ENCODE data around the gene DLL3.

The DLL3 gene

GRCh38 chr19:39516270-39516669, 17.5 kb downstream of the DLL3 start:
- no peak for DNase-seq (ENCODE audit: low read depth in 2 of 2)

GRCh38 chr19:39517432-39517831, 18.7 kb downstream of the DLL3 start:
- DNase-seq (ENCODE audit: low read depth in 2 of 2), result no peak

GRCh38 chr19:39518458-39518857, 19.7 kb downstream of the DLL3 start:
- no peak for DNase-seq (ENCODE audit: low read depth in 2 of 2)

- no peak for DNase-seq (ENCODE audit: low read depth in 2 of 2)
Observed at GRCh38 chr19:39518975-39519374, 20.2 kb downstream of the DLL3 start.

GRCh38 chr19:39520541-39521484, 22.1 kb downstream of the DLL3 start:
- no peak for DNase-seq (ENCODE audit: low read depth in 2 of 2)

GRCh38 chr19:39524495-39524894, 25.7 kb downstream of the DLL3 start:
- no peak for DNase-seq (ENCODE audit: low read depth in 2 of 2)

- DNase-seq (ENCODE audit: low read depth in 2 of 2), result no peak
Observed at GRCh38 chr19:39525205-39525604, 26.5 kb downstream of the DLL3 start.

GRCh38 chr19:39531834-39532232, 33.1 kb downstream of the DLL3 start:
- DNase-seq (ENCODE audit: low read depth in 2 of 2), result no peak

GRCh38 chr19:39532233-39533002, 33.7 kb downstream of the DLL3 start, which contains the start of gene EID2B:
EID2B (minus strand) TSS chr19:39532852; CDS start chr19:39532802, 50 bp downstream.
- DNase-seq (ENCODE audit: low read depth in 2 of 2), result peak; percentile 84 to 89

- no peak for DNase-seq (ENCODE audit: low read depth in 2 of 2)
Observed at GRCh38 chr19:39533003-39533512, 34.3 kb downstream of the DLL3 start.

GRCh38 chr19:39533791-39534190, 35.0 kb downstream of the DLL3 start:
- no peak for DNase-seq (ENCODE audit: low read depth in 2 of 2)

GRCh38 chr19:39539165-39539517, 40.4 kb downstream of the DLL3 start:
- DNase-seq (ENCODE audit: low read depth in 2 of 2), result no peak

GRCh38 chr19:39539518-39540332, 41.0 kb downstream of the DLL3 start, which contains the start of gene EID2:
EID2 (minus strand) TSS chr19:39540161; CDS start chr19:39540079, 82 bp downstream.
- peak; percentile 88 to 90 for DNase-seq (ENCODE audit: low read depth in 2 of 2)

- DNase-seq (ENCODE audit: low read depth in 2 of 2), result no peak
Observed at GRCh38 chr19:39540333-39540673, 41.6 kb downstream of the DLL3 start.

- DNase-seq (ENCODE audit: low read depth in 2 of 2), result no peak
Observed at GRCh38 chr19:39542206-39542605, 43.5 kb downstream of the DLL3 start.

- DNase-seq (ENCODE audit: low read depth in 2 of 2), result no peak
Observed at GRCh38 chr19:39543477-39543857, 44.7 kb downstream of the DLL3 start.

GRCh38 chr19:39544226-39544903, 45.6 kb downstream of the DLL3 start:
- DNase-seq (ENCODE audit: low read depth in 2 of 2), result no peak

- DNase-seq (ENCODE audit: low read depth in 2 of 2), result no peak
Observed at GRCh38 chr19:39544911-39545310, 46.2 kb downstream of the DLL3 start.

GRCh38 chr19:39546599-39546998, 47.9 kb downstream of the DLL3 start:
- DNase-seq (ENCODE audit: low read depth in 2 of 2), result no peak

GRCh38 chr19:39550197-39550596, 51.5 kb downstream of the DLL3 start:
- no peak for DNase-seq (ENCODE audit: low read depth in 2 of 2)

- DNase-seq (ENCODE audit: low read depth in 2 of 2), result no peak
Observed at GRCh38 chr19:39553082-39553652, 54.4 kb downstream of the DLL3 start.
